Measurements from ENCODE around the gene TCF15.
"Not testable (repeated sequence)": the region's sequence is repeated elsewhere in the genome, so short reads cannot be mapped to it uniquely, and the experiment has no call there.

Gene TCF15, protein sequence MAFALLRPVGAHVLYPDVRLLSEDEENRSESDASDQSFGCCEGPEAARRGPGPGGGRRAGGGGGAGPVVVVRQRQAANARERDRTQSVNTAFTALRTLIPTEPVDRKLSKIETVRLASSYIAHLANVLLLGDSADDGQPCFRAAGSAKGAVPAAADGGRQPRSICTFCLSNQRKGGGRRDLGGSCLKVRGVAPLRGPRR

DNA sequence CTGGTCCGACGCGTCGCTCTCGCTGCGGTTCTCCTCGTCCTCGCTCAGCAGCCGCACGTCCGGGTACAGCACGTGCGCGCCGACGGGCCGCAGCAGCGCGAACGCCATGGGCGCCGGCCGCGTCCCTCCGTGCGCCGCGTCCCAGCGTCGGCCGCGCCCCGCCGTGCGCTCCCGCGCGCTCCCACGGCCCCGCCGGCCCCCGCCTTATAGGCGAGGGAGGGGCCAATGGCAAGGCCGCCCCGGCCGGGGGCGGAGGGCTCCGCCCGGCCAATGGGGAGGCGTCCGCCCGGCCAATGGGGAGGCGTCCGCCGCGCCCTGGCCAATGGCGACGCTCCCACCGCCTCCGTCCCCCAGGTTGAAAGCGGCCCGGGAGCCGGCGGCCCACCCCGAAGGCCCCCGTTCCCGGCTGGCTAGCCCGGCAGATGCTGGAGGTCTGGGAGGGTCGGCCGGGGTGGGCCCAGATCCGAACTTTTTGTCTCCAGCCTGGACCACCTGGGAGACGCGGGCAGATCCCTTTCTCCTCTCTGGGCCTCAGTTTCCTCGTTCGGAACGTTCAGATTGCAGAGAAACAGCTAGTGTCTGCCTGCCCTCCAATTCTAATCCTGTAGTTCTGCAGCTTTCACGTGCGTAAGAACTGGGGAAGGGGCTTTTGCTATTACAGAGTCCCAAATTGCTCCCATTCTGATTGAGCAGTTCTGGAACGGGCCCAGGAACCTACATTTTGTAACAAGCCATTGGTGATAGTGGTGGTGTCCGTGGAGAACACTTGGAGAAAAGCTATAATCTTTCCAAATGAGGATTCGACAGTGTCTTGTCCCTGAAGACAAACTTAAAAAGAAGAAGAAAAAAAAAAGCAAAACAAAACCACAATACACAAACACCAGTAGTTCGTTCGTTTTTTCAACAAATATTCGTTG, at the start of gene TCF15:
TSS of gene TCF15 (minus strand) at position 180 of the 917 bp plus-strand sequence. CDS start at position 108, 72 bp downstream.
- DNase-seq, result no peak

DNA sequence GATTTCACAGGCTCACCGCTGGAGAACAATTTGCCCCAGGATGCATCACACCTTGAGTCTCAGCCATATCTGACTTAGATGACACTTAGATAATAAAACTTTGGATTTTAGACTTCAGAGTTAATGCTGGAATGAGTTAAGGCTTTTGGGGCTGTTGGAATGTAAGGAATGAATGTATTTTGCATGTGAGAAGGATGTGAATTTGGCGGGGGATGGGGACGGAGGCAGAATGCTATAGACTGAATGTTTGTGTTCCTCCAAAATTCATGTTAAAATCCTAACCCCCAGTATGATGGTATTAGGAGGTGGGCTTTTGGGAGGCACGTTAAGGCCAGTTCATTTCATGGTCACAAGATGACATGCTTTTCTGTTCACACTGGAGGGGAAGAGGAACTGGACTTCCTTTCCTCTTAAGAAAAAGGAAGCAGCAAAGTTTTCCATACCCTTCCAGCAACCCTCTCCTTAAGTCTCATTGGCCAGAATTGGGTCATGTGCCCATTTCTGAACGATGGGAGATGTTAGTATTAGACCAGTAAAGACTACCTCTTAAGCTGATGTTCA, 48.7 kb upstream of the TCF15 start:
- DNase-seq, result no peak

DNA sequence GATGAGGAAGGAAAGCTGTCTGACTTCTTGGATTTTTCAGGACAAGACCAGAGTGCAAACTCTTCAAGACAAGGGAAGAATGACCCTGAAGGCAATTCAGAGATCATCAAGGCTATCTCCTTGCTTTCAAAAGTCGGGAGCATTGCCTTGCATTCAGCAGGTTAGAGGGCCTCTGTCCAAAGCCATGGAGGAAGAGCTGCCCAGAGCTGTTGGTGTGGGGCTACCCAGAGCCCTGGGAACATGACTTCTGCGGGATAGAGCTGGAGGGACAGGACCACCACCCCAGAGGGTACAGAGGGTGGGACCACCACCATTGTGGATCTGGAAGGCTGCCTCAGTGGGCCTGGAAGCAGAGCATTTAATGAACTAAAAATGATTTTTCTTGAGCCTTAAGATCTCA, 48.1 kb upstream of the TCF15 start:
- no peak for DNase-seq

DNA sequence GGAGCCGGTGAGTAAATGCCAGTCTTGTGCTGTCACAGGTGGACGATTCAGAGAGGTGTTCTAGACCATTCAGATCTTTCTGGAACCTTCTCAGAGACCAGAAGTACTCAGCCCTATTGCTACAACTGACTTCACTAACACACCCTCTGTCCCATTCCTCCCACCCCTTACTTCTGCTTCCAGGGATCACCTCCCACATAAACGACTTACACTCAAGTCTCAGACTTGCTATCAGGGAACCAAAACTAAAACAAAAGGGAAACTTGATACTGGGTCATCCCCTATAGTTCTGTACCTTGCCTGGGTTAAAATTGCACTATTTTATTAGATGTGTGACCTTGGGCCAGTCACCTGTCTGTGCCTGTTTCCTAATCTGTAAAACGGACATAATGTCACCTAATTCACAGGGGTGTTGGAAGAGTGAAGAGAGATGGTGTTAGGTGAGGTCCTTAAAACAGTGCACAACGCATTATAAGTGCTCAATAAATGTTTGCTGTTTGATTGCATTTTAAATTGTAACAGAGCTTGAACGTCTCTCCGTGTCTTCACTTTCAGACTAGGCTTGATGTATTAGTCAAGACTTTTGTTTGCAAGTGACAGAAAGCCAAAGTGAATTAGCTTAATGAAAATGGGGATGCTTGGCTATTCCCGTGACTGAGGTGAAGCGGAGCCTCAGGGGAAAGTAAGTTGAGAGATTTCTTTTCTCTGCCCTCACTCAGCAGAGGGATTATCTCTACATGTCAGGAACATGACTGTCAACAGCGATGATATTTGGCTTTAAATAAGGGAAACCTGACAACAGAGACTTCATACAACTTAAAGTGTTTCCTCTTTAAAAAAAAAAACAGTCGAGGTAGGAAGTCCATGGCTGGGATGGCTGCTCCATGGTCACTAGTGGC, 45.9 kb upstream of the TCF15 start:
- DNase-seq, result no peak

DNA sequence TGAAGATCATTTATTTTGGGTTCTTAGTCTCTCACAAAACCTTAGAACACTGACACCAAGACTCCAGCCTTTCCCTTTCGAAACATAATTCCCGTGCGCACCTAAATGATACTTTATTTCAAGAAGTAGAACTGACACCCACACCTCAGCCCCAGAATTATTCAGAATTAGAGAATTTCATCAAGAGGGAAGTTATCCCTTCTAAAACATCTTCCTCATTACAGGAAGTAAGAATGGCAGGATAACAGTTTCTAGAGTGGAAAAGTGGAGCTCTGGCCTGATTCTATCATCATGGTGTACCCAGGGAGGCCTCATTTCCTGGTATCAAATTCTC, 44.3 kb upstream of the TCF15 start:
- no peak for DNase-seq

DNA sequence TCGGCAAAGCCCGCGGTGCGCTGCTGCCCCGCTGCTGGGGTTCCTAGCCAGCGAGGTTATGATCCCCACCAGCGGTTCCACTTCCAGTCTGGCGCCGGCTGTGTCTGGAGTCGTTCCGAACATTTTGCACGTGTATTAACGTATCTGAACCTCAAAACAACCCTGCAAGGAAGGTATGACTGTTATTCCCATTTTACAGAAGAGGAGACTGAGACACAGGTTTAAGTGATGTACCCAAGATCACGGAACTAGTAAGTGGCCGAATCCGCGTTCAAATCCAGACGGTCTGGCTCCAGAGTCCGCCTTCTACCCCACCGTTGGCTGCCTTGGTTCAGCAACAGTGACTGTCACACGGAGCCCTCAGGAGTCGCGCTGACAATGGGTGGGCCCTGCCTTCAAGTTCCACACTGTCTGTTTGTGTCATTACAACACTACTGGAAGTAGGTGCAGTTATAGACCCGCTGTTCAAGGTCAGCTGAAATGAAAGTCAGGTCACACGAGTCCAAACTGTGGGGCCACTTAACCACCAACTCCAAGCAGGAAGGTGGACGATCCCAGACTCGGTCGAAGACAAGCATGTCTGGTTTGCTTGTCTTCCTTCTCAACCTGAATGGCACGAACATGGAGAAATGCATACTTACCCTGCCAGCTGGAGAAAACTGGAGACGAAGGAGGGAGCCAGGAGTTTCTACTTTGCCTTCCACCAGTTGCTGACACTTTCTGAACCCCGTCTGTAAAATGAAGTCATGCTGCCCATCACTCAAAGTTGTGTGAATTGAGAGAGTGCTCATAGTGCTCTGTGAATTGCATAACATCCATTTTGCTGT, 43.7 kb upstream of the TCF15 start:
- DNase-seq, result no peak

DNA sequence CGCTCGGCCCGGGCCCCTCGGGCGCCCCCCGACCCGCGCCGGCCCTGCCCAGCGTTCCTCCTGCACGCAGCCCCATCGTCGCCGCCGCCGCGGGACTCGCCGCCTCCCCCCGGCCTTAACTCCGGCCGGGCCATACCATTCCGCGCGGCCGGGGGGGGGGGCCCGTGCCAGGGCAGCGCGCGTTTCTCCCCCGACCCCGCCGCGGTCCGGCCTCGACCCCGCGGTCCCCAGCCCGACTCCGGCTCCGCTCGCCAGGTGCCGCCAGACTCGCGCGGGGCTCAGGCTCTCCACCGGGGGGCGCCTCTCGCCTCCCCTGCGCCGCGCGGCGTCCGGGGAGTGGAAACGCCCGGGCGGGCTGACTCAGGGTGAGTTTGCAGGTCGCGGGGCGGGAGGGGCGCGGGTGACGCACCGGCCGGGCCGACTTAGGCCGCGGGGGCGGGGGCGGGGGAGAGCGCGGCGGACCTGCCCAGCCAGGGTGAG, 43.0 kb upstream of the TCF15 start, which contains the start of gene SRXN1:
TSS of gene SRXN1 (minus strand) at position 91 of the 480 bp plus-strand sequence. CDS start at position 76, 15 bp downstream.
- no peak for DNase-seq

DNA sequence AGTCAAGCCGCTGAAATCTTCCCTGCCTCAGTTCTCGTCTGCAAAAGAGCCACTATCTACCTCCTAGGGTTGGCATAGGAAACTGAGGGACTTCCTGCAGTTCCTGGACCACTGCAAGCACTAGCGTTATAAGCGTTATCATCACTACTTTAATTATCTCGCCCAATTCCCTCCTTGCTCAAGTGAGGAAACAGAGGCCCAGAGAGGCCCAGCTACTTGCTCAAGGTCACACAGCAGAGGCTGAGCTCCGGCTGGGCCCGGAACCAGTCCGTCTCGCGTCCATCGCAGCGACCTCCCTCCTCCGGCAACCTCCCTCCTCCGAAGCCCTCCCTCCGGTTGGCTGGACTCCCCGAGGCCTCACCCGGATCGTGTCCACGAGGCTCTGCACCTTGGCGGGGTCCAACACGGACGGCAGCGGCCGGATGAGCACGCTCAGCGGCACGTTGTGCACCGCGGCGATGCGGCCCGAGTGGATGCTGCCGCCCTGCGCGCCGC, 42.6 kb upstream of the TCF15 start:
- DNase-seq, result no peak

DNA sequence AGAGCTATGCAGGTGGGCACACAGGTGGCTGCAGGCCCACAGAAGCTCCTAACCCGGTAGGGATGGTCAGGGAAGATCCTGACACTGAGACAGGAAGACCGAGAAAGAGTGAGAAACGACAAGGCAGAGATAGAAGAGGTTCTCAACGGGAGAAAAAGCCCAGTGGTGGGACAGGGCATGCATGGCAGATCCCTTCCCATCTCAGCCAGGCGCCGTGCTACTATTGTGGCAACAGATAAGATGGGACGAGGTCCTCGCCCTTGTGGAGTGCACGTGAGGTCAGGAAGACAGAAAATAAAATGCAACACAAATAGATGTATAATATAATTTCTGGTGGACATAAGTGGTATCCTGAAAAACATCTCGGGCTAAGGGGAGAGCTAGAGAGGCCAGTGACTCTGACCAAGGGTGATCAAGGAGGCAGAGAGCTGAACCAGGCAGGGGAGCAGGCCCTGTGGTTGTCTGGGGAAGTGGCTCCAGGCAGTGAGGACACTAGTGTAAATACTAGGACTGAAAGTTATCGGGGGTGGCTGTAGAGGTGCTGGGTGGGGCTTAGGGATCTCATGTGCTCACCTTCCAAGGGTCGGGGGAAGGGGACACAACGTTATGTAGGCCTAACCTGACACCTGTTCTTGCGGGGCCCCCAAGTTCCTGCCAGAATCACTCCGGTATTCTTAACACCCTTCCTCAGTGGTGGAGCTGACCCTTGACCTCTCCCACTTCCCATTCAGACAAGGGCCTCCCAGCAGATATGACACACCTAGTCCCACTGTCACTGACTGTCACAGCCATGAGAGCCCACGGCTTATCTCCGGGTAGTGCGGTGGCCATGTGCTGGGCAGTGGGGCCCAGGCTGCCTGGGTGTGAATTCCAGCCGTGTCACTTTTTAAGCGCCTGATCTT, 41.9 kb upstream of the TCF15 start:
- no peak for DNase-seq

DNA sequence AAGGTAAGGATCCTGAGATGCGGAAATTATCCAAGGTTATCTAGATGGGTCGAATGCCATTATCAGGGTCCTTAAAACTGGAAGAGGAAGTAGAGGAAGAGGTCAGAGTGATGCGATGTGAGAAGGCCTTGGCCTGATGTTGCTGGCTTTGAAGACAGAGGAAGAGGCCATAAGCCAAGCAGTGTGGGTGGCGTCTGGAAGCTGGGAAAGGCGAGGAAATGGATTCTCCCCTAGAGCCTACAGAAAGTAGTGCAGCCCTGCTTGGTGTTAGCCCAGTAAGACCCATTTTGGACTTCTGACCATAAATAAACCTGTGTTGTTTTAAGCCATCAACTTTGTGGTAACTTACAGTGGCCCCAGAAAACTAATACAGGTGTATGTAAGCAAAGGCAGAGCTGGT, 40.8 kb upstream of the TCF15 start:
- DNase-seq, result no peak

DNA sequence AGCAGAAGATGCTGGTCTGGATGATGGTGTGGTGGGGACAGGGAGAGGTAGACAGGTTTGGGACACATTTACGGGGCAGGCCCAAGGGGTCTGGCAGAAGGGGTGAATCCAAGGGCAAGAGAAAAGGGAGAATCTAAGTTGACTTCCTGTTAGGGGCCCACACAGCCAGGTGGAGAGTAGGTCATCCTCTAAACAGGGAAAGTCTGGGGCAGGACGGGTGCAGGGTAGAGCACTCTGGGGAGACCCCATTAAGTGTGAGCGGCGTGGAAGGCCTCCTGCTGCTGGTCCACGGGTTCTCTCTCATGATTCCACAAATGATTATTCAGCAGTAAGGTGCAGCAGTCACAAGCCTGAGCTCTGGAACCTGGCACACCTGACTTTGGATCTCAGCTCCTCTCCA, 40.2 kb upstream of the TCF15 start:
- no peak for DNase-seq

DNA sequence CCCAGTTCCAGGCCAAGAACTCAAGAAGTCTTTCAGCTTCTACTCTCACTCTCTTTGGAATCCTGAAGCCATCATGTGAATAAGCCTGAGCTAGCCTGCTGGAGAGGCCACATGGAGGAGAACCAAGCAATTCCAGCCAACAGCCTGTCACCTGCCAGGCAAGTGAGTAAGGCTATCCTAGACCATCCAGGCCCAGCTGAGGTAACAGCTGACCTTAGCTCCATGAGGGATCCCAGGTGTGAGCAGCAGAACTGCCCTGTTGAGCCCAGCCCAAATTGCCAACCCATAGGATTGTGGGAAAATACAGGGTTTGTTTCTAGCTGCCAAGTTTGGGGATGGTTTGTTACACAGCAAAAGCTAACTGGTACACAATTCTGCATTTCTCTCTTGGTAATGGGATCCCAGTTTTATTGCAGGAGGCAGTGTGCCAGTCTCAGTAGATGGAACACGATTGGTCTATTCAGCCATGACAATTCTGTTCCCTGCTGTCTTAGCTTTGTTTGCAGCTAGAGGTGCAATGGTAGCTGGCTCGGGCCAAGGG, 37.4 kb upstream of the TCF15 start:
- no peak for DNase-seq

DNA sequence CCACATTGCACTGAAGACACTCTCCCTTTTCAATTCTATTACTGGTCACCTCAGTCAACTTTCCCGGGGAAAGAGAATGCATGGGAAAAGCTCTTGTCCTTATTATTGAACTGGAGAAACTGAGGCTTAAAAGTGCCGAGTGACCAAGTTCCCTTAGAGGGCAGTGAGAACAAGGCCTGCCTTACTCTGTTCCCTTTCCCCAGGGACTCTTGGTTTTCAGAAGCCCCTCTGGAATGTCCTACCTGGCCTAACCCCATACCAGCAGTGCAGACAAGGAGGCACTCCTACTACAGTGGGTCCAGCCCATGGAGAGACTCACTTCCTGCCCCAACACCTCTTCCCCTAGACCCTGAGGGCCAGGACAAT, 36.7 kb upstream of the TCF15 start:
- no peak for DNase-seq

DNA sequence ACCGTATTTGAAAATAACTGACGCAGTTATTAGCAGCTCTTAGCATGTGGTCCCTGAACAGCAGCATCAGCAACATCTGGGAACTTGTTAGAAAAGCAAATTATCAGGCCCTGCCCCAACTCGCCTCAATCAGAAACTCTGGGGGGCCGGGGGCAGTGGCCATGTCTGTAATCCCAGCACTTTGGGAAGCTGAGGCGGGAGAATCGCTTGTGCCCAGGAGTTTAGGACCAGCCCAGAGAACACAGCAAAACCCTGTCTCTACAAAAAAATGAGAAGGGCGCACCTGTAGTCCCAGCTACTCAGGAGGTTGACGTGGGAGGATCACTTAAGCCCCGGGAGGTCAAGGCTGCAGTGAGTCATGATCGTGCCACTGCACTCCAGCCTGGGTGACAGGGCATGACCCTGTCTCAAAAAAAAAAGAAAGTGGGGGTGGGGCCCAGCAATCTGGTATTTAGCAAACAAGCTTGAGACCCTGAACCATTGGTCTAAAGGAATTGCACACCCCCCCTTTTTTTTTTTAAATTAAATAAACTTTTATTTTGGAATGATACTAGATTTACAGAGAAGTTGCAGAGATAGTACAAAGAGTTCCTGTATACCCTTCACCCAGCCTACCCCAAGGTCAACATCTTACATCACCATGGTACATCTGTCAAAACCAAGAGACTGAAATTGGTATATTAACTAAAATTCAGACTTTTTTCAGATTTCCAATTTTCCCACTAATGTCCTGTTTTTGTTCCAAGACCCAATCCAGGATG, 36.2 kb upstream of the TCF15 start:
- DNase-seq, result no peak

DNA sequence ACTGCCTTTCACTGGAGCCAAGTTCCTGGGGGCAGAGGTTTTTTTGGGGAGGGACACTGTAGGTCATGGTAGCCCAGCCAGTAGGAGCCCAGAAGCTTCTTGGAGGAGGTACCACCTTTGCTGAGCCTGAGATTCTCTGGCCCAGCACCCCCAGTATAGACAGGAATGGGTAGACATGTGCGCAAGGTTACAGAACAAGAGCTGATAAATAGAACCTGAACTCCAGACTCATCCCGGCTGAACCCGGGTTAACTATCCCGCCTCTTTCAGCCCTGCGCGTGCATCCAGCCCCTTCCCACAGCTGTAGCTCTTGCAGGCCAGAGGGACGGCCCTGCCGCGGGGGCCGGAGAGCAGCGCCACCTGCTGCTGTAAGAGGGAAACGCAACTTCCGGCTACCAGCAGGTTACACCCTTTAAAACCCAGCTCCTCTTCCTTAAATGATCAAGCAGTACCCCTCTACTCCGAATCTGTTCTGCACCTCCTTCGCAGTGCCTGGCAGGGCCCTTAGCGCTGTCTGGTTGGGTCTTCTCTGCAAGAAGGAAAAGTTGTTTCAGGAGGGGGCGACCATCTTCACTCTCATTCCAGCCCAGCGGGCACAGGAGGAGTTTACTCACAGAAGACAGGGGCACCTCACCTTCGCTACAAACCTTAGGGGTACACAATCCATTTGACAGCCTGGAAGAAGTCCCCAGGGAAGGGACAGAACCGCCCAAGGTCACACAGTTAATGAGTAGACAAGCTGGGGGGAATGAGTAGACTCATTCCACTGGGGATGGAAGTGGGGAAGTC, 35.4 kb upstream of the TCF15 start:
- DNase-seq, result no peak

DNA sequence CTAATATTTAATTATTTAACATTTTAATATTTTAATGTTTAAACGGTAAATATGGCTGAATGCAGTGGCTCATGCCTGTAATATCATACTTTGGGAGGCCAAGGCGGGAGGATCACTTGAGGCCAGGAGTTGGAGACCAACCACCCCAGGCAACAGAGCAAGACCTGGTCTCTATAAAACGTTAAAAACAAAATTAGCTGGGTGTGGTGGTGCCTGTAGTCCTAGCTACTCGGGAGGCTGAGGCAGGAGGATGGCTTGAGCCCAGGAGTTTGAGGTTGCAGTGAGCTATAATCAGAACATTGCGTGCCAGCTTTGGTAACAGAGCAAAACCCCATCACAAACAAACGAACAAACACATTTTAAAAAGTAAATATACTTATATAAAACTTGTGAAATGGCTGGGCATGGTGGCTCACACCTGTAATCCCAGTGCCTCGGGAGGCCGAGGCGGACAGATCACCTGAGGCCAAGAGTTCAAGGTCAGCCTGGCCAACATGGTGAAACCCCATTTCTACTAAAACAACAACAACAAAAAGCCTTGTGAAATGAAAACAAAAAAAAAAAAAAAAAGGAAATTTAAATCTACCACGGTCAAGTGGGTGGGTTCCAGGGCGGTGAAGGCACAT, 34.7 kb upstream of the TCF15 start:
- DNase-seq, result no peak

DNA sequence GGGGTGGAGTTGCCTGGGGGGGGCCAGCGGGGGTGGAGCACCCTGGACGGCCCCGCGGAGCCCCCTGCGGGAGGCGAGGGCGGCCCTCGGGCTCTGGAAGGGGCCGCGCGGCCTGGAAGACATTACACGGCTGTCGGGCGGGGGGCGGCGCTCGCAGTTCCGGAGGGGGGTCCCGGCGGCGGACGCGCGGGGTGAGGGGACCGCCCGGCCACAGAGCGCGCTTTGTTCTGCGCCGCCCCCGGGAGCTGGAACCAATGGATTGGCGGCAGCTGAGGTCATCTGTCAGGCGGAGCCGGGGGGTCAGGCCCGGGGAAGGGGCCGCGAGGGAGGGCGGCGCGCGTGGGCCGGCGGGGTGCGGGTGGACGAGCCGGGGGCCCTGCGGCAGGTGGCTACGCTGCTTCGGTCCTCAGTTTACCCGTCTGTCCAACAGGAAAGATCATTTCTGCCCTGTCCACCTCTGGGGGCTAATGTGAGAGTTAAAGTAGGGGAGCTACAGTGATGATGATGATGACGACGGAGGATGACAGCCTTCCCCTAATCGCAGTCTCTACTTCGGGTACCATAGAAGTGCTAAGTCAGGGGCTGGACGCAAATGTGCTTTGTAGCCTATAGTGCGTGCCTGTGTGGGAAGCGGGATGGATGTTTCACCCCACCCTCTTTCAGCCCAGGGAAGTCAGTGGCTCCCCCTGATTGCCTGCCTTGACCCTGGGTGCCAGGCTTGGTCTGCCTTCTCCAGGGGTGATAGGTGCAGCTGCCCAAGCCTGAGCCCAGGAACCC, 32.5 kb upstream of the TCF15 start:
- DNase-seq, result no peak

DNA sequence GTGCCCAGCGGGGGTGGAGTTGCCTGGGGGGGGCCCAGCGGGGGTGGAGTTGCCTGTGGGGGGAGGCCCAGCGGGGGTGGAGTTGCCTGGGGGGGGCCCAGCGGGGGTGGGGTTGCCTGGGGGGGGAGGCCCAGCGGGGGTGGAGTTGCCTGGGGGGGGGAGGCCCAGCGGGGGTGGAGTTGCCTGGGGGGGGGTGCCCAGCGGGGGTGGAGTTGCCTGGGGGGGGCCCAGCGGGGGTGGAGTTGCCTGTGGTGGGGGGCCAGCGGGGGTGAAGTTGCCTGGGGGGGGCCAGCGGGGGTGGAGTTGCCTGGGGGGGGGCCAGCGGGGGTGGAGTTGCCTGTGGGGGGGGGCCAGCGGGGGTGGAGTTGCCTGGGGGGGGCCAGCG, 31.9 kb upstream of the TCF15 start:
- not testable (repeated sequence) for DNase-seq
